ENCODE data around the gene ARG1. TPM values are rescaled to one million over a fixed set of nuclear protein-coding genes. Genes with fewer than 3 reads are reported as not detected.

Gene ARG1
- total RNA-seq, 1 donor from 2014 or later, result not detected

DNA sequence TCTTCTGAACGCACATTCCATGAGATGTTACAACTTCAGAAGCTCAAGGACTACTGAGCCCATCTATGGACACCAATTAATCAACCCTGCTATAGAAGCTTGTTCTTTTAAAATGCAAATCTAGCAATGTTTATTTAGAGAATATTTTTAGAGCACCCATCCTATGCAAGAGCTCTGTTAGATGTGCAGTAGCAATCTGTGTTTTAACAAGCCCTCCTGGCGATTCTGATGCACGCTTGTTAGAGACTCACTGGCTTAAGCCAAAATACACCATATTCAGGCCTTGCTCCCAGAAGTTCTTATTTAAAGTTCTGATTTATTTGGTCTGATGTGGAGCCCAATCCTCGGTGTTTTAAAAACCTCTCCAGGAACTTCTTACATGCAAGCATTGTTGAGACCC lies 21.1 kb upstream of the ARG1 start:
- ChIA-PET CTCF (interaction anchor here (1.0 kb wide), 1 partner anchor 18 kb away, joined by 3 read pairs; no protein-coding TSS in a partner anchor), POLR2A (no interaction called here)
- H3K36me3 Mint-ChIP-seq (ENCODE audit: low read depth), result no peaks in the 10 kb centered on the region
- H3K9me3 Mint-ChIP-seq, result peaks cover 3% of the 10 kb centered on the region
- no peak overlapping the region for H3K27ac Mint-ChIP-seq
- H3K27me3 Mint-ChIP-seq, result peaks cover 9% of the 10 kb centered on the region
- ATAC-seq (ENCODE audit: low read depth) (no peak), DNase-seq (no peak)
- intact Hi-C loops (cut with micrococcal nuclease), result no loop called here
- H3K4me3 Mint-ChIP-seq, result no peak overlapping the region
- TF ChIP-seq CTCF (IDR thresholded peaks at IDR 0.05), result no peak
- no peaks in the 10 kb centered on the region for H3K4me1 Mint-ChIP-seq

DNA sequence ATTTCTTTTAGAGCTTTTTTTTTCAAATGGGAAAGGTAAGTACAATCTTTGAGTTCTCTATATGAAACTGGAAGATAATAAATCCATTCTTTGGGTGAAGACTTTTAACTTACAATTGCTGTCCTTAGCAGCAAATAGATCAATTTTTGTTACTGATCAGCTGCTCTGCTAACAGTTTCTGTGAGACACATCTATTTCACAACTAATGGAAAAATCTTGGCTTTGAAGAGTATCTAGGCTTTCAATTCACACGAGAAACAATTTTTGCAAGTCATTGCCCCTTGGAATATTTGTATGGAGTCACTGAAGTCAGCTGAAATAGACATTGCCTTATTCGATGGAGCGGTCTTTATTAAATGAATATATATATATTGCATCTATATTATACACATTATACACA lies 20.5 kb upstream of the ARG1 start:
- Mint-ChIP-seq H3K4me1 (no peaks in the 10 kb centered on the region), H3K27me3 (peaks cover 9% of the 10 kb centered on the region), H3K4me3 (no peak overlapping the region), H3K27ac (no peak overlapping the region), H3K36me3 (ENCODE audit: low read depth) (no peaks in the 10 kb centered on the region), H3K9me3 (peaks cover 3% of the 10 kb centered on the region)
- POLR2A ChIA-PET, result no interaction called here
- CTCF ChIA-PET, result no interaction called here
- intact Hi-C loops (cut with micrococcal nuclease), result no loop called here
- no peak for TF ChIP-seq CTCF (IDR thresholded peaks at IDR 0.05)
- ATAC-seq (ENCODE audit: low read depth), result no peak
- DNase-seq, result no peak

GRCh38 chr6:131555992-131556391 lies 17.0 kb upstream of the ARG1 start:
- H3K36me3 Mint-ChIP-seq (ENCODE audit: low read depth), result no peaks in the 10 kb centered on the region
- H3K27ac Mint-ChIP-seq, result no peak overlapping the region
- H3K27me3 Mint-ChIP-seq, result peaks cover 9% of the 10 kb centered on the region
- ChIA-PET POLR2A (no interaction called here), CTCF (no interaction called here)
- H3K4me1 Mint-ChIP-seq, result no peaks in the 10 kb centered on the region
- DNase-seq (no peak), ATAC-seq (ENCODE audit: low read depth) (no peak)
- intact Hi-C loops (cut with micrococcal nuclease), result no loop called here
- no peak for TF ChIP-seq CTCF (IDR thresholded peaks at IDR 0.05)
- H3K4me3 Mint-ChIP-seq, result no peak overlapping the region
- H3K9me3 Mint-ChIP-seq, result peaks cover 3% of the 10 kb centered on the region

DNA sequence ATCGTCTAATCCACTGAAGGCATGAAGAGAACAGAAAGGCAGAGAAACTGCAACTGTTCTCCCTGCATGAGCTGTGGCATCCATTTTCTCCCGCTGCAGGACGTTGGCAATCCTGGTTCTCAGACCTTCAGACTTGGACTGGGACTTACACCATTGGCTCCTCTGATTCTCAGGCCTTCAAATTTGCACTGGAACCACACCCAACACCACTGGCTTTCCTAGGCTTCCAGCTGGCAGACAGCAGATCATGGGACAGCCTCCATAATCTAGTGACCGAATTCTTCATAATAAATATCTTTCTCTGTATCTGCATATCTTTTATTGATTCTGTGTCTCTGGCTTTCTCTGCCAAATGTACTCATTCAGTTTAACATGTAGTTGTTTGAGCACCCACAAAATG lies 14.1 kb upstream of the ARG1 start:
- ChIA-PET POLR2A (interaction anchor here (0.6 kb wide), 1 partner anchor 20 kb away, joined by 3 read pairs; no protein-coding TSS in a partner anchor), CTCF (no interaction called here)
- DNase-seq (no peak), ATAC-seq (ENCODE audit: low read depth) (no peak)
- no peak overlapping the region for H3K27ac Mint-ChIP-seq
- H3K4me1 Mint-ChIP-seq, result no peaks in the 10 kb centered on the region
- no peak overlapping the region for H3K4me3 Mint-ChIP-seq
- H3K27me3 Mint-ChIP-seq, result peaks cover 4% of the 10 kb centered on the region
- H3K36me3 Mint-ChIP-seq (ENCODE audit: low read depth), result no peaks in the 10 kb centered on the region
- no peaks in the 10 kb centered on the region for H3K9me3 Mint-ChIP-seq
- intact Hi-C loops (cut with micrococcal nuclease), result no loop called here
- TF ChIP-seq CTCF (IDR thresholded peaks at IDR 0.05), result no peak

- no peak for TF ChIP-seq CTCF (IDR thresholded peaks at IDR 0.05)
- peaks cover 8% of the 10 kb centered on the region for H3K4me1 Mint-ChIP-seq
- DNase-seq, result no peak
- intact Hi-C loops (cut with micrococcal nuclease), result no loop called here
- peaks cover 2% of the 10 kb centered on the region for H3K36me3 Mint-ChIP-seq (ENCODE audit: low read depth)
- no peak for ATAC-seq (ENCODE audit: low read depth)
- ChIA-PET POLR2A (no interaction called here), CTCF (no interaction called here)
- H3K4me3 Mint-ChIP-seq, result no peak overlapping the region
- no peaks in the 10 kb centered on the region for H3K9me3 Mint-ChIP-seq
- no peaks in the 10 kb centered on the region for H3K27me3 Mint-ChIP-seq
- H3K27ac Mint-ChIP-seq, result no peak overlapping the region
Measured at GRCh38 chr6:131561925-131562707, 10.9 kb upstream of the ARG1 start.
